ENCODE results near the gene KCNH2. TPM values are rescaled to one million over a fixed set of nuclear protein-coding genes. Genes with fewer than 3 reads are reported as not detected.
A peak's percentile ranks its signal among the peaks of the same experiment; 100 is the strongest.

Gene KCNH2
- polyA plus RNA-seq, 1 of the 3 experiments (the other 2 are of a cell fraction): 2.2 TPM

GRCh38 chr7:150968734-150969372 is 9.3 kb downstream of the KCNH2 start:
- peaks cover 0 to 94% of the 10 kb centered on the region in 2 experiments; a peak in 2 of 4 replicates for H3K4me1 ChIP-seq (ENCODE audit: control insufficient read depth in 1 of 2, insufficient read depth in 2 of 2, low read depth in 1 of 2, low read length in 1 of 2)
- no peaks in the 10 kb centered on the region for H4K20me1 ChIP-seq (ENCODE audit: insufficient read depth)
- no peak overlapping the region for H3K4me2 ChIP-seq
- POLR2A ChIA-PET: interaction anchor here (1.4 to 4.3 kb wide), 2 partner anchors 11 to 20 kb away, joined by 3 to 26 read pairs; no protein-coding TSS in a partner anchor
- WGBS (ENCODE audit: low lambda C conversion rate): 60% methylated on average over 15 of the region's 16 CpGs
- peaks cover 71% of the 10 kb centered on the region for H3K27me3 ChIP-seq (ENCODE audit: insufficient read depth)
- H3F3A ChIP-seq (replicated peaks; ENCODE audit: insufficient read depth): no peaks in the 10 kb centered on the region
- no peak for DNase-seq
- H3K36me3 ChIP-seq (replicated peaks in 1 of 2; ENCODE audit: control insufficient read depth in 1 of 2, insufficient read depth in 2 of 2, low read length in 1 of 2): no peaks in the 10 kb centered on the region
- no peaks in the 10 kb centered on the region for H3K79me2 ChIP-seq (ENCODE audit: insufficient read depth)
- no peak overlapping the region for H3K4me3 ChIP-seq (ENCODE audit: low read depth in 2 of 2, low read length in 1 of 2)
- CTCF ChIA-PET: interaction anchor here (0.6 to 27.1 kb wide), 16 partner anchors 8 to 767 kb away, joined by 3 to 761 read pairs (median 6); no protein-coding TSS in a partner anchor
- TF ChIP-seq GABPA (IDR thresholded peaks at IDR 0.05; ENCODE audit: low read depth) (no peak), GATA2 (CRISPR knock-in tag; IDR thresholded peaks at IDR 0.05) (no peak), MEF2A (IDR thresholded peaks at IDR 0.05; ENCODE audit: borderline replicate concordance, low read depth) (no peak), RAD21 (IDR thresholded peaks at IDR 0.05; ENCODE audit: low read length) (no peak), RXRA (IDR thresholded peaks at IDR 0.05; ENCODE audit: borderline replicate concordance, low read depth) (no peak), YY1 (IDR thresholded peaks at IDR 0.05; ENCODE audit: low read depth) (no peak), JUND (IDR thresholded peaks at IDR 0.05) (no peak), RFX5 (IDR thresholded peaks at IDR 0.05; ENCODE audit: low read length) (no peak), FOXJ3 (CRISPR knock-in tag; IDR thresholded peaks at IDR 0.05) (no peak), SIN3A (IDR thresholded peaks at IDR 0.05; ENCODE audit: borderline replicate concordance, low read depth, low read length) (no peak), CHD2 (IDR thresholded peaks at IDR 0.05; ENCODE audit: low read length, partially characterized antibody) (no peak), TEAD4 (IDR thresholded peaks at IDR 0.05; ENCODE audit: borderline replicate concordance, insufficient read depth) (no peak)
- TF ChIP-seq, protein P1, sequence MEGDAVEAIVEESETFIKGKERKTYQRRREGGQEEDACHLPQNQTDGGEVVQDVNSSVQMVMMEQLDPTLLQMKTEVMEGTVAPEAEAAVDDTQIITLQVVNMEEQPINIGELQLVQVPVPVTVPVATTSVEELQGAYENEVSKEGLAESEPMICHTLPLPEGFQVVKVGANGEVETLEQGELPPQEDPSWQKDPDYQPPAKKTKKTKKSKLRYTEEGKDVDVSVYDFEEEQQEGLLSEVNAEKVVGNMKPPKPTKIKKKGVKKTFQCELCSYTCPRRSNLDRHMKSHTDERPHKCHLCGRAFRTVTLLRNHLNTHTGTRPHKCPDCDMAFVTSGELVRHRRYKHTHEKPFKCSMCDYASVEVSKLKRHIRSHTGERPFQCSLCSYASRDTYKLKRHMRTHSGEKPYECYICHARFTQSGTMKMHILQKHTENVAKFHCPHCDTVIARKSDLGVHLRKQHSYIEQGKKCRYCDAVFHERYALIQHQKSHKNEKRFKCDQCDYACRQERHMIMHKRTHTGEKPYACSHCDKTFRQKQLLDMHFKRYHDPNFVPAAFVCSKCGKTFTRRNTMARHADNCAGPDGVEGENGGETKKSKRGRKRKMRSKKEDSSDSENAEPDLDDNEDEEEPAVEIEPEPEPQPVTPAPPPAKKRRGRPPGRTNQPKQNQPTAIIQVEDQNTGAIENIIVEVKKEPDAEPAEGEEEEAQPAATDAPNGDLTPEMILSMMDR (IDR thresholded peaks at IDR 0.05): no peak
- TF ChIP-seq, protein P2, sequence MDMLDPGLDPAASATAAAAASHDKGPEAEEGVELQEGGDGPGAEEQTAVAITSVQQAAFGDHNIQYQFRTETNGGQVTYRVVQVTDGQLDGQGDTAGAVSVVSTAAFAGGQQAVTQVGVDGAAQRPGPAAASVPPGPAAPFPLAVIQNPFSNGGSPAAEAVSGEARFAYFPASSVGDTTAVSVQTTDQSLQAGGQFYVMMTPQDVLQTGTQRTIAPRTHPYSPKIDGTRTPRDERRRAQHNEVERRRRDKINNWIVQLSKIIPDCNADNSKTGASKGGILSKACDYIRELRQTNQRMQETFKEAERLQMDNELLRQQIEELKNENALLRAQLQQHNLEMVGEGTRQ (IDR thresholded peaks at IDR 0.05; ENCODE audit: borderline replicate concordance, low read depth, low read length): no peak
- TF ChIP-seq, protein P3, sequence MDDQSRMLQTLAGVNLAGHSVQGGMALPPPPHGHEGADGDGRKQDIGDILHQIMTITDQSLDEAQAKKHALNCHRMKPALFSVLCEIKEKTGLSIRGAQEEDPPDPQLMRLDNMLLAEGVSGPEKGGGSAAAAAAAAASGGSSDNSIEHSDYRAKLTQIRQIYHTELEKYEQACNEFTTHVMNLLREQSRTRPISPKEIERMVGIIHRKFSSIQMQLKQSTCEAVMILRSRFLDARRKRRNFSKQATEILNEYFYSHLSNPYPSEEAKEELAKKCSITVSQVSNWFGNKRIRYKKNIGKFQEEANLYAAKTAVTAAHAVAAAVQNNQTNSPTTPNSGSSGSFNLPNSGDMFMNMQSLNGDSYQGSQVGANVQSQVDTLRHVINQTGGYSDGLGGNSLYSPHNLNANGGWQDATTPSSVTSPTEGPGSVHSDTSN (IDR thresholded peaks at IDR 0.05): no peak
- H3K9me2 ChIP-seq: no peaks in the 10 kb centered on the region
- H3K9me3 ChIP-seq: no peaks in the 10 kb centered on the region
- H3K27ac ChIP-seq (ENCODE audit: low read depth in 2 of 2, low read length in 1 of 2): peak overlapping the region in 1 of 2 experiments; percentile 100; a peak in 1 of 4 replicates
- no peak overlapping the region for H3K9ac ChIP-seq
- no peak overlapping the region for H2AFZ ChIP-seq (ENCODE audit: low read depth)
